GM18526 (cell line): Measurements from ENCODE around the gene MAPKAP1.

Experiments
- POLR2A ChIP-seq: IDR thresholded peaks from 3 replicates; pipeline ENCODE4 v1.6.1; 2011; ENCODE audit not compliant: insufficient read length; ENCODE audit errors: extremely low read depth

MAPKAP1 gene

GRCh38 chr9:125457357-125457756 is 249.7 kb downstream of the MAPKAP1 start:
- no peak for TF ChIP-seq POLR2A

GRCh38 chr9:125455876-125456275 is 251.1 kb downstream of the MAPKAP1 start:
- TF ChIP-seq POLR2A: no peak

DNA sequence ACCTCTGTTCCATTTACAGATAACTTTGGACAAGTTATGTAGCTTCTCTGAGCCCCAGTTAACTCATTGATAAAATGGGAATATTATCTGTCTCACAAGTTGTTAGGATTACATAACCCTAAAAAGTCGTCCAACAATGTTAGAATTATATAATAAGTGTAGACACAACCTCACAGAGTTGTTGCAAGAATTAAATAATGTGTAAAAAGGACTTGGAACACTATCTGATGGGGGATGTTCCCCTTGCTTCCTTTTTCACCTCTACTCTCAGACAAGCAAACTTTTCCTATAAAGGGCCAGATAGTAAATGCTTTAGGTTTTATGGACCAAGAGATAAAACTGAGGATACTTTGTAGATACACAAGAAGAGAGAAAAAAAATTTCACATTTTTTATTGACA is 251.9 kb downstream of the MAPKAP1 start:
- no peak for TF ChIP-seq POLR2A

GRCh38 chr9:125447202-125447802 is 259.7 kb downstream of the MAPKAP1 start:
- no peak for TF ChIP-seq POLR2A

- TF ChIP-seq POLR2A: no peak
Measured at GRCh38 chr9:125446561-125447094, 260.4 kb downstream of the MAPKAP1 start.

DNA sequence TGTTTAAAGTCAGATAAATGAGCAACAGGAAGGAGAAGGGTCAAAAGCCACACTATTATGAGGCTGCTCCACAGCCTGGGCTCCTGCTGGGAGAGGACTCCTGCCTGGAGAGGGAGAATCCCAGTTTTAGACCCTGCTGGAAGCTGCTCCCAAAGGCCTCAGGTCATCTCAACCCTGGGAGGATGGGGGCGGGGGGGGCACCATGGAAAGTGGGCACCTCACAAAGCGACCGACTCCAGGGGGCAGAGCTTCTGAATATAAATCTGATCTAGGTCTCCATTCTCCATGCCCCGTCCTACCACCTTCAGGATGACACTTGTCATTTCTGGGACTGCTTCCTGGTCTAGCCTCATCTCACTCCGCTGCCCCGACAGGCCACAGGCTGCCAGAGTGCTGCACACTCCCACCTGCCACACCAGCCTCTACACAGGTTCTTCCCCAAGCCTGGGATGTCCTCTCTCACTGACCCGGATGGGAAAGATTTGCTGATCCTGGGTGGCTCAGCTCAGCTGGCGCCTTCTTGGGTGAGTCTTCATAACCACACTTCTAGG is 262.0 kb downstream of the MAPKAP1 start:
- no peak for TF ChIP-seq POLR2A

DNA sequence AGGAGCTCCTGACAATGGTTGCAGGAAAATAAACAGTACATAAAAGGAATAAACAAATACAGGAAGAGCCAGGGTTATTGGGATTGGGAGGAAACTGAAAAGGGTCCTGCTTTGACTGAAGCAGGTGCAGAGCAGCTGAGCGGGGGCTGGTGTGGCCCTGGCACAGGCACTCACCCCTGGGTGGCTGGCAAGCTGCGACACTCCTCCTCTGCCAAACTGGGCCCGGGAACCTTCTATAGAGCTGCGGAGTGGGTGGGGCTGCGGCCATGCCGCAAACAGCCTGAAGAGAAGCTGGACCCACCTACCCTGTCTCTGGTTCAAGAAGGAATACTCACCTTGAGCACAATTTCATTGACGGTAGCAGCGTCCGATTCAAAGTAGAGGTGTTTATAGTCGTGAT is 262.8 kb downstream of the MAPKAP1 start:
- no peak for TF ChIP-seq POLR2A

GRCh38 chr9:125443367-125443766 is 263.6 kb downstream of the MAPKAP1 start:
- TF ChIP-seq POLR2A: no peak

GRCh38 chr9:125442452-125442851 is 264.6 kb downstream of the MAPKAP1 start:
- TF ChIP-seq POLR2A: no peak

DNA sequence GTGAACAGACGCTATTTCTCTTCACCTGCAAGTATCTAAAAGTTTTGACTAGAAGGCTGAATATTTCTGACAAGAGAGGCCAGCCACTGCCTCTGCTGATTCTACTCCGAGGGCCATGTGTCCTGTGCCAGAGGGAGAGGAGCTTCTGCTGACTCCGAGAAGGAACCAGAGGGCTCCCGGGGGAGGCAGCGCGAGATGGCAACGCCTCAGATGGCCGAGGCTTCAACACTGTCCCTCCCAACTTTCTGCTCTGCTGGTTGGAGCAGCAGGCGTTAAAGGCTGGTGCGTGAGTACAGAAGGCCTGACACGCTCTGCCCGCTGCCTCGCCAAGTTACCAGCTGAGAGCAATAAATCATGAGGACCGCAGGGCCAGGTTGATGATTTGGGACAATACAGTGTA is 266.6 kb downstream of the MAPKAP1 start:
- no peak for TF ChIP-seq POLR2A

GRCh38 chr9:125439434-125440272 is 267.4 kb downstream of the MAPKAP1 start:
- no peak for TF ChIP-seq POLR2A

DNA sequence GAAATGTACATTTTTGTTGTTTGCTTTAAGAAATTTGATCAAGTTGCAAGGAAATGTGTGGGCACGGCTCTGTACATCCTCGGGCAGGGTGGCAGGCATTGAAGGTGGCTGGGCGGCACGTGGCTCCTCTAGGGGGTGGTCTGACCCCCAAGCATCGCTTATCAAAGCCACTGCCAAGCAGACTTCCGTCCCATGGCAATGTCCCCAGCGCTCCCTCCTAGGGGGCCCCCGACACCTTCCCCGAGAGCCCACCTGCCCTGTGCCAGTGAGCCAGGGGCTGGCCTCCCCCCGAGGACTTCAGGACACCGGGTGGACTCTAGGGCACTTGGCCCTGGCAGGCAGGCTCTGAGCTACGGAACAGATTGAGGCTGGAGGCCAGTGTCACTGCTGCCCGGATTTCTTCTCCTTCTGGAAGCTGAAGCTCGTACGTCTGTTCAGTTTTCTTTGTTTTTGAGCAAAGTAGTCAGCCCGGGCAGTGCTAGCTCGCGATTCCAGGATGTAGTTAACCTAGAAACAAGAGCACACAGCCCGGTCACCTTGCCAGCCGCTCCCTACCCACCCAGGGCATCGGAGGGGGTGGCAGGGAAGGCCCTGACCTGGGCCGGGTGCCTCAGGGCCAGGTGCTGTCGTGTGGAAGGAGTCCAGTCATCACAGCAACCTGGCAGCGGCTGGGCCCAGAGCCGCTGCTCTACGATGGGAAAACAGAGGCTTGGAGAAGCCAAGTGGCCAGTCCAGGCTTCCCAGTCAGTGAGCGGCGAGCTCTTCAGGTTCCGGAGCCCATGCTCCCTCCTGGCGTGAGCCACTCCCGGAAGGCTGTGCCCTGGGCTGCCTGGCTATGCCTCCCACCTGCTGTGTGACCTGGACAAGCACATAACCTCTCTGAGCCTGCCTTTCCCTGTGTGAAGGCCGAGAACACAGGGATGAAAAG is 268.2 kb downstream of the MAPKAP1 start:
- TF ChIP-seq POLR2A: no peak

- TF ChIP-seq POLR2A: no peak
Measured at GRCh38 chr9:125437771-125438221, 269.2 kb downstream of the MAPKAP1 start.

DNA sequence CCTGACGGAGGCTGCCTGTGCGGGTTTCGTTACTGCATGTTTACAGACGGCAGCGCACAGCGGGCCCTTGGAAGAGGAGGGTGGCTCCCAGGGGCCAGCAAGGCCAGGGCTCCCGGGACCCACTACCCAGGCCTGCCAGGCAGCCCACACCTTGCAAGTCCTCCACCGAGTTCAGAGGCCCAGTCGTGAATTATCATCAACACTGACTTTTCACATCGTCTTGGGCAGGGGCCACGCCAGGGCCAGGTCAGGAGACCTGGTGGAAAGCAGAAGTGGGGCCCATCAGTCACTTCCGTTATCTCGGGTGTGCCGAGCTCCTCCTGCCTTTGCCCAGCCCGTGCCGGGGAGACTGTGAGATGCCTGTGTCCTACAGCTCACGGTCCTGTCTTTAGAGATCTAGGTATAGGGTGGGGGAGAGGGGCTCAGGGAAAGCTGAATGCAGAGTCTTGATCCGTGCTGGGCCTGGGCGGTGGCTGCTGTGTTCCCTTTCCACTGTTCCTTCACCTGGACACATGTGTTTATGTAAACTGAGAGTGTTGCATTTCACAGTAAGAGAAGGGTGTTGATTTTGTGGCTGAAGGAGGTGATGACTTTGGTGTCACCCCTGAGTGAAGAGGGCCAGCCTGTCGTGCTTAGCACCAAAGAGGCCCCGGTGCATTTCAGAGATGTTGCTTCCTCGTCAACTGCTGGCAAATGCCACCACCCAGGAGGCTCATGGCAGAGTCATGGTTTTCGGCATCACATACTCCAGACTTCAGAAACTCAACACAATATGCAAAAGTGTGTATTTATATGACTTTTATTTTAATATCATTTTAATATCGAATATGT is 270.2 kb downstream of the MAPKAP1 start:
- TF ChIP-seq POLR2A: no peak

GRCh38 chr9:125435776-125436612 is 271.0 kb downstream of the MAPKAP1 start:
- TF ChIP-seq POLR2A: no peak
